ENCODE measurements around the gene CLDN8.

CLDN8 gene

DNA sequence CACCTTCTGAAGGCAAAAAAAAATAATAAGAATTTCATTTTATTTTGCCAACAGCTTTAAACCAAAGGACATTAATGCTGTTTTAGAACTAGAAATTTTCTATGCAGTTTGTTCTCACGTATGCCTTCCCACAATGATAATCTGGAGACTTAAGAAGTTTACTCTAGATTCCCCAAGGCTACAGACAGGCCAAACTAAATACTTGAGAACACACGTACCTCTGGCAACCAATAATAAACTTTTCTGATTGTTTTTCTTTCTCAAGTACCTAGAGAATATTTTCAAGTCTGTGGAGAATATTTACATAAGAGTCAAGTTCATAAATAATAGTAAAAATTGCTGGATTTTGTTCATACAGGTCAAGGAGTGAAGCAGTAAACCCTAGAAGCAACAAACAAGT, 15.9 kb downstream of the CLDN8 start:
- no peak for DNase-seq

DNA sequence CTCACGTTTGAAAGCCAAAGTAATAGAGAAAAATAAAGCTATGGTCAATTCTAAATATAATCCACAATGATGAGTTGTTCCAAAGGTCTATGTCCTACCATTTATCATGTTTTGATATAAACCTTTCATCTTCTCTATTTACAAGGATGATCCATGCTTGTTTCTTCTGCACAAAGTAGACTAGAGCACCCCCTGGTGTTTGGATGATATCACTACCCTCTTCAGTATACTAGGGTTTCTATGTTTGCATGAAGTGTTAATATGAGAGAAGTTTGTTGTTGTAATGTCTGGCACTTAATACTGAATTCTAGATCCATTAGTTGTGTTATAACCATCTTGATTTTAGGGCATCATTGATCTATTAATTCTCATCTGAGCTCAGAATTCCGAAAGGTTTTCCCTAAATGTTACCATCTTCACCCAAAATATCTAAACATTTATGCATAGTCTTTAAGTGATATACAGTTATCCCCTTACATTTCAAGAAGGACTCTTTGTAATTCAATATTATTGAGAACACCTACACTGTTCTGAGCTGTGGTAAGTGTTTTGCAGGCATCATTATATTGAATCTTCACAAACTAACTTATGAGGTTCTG, 21.1 kb downstream of the CLDN8 start:
- DNase-seq, result no peak

DNA sequence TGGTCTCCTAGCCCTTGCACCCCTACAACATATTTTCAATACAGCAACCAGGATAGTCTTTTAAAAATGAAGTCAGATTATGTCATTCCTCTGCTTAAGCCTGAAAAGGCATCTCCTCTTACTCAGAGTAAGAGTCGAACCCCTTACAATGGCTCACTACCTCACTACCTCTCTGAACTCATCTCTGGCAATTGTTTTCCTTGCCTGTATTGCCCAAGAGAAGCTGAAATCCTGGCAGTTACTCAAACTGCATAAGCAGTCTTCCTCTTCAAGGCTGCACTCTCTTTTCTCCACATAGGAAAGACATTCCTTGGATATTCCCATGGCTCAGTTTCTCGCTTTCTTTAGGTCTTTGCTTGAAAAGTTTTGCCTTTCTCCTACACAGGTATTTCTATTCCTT, 22.7 kb downstream of the CLDN8 start:
- no peak for DNase-seq

DNA sequence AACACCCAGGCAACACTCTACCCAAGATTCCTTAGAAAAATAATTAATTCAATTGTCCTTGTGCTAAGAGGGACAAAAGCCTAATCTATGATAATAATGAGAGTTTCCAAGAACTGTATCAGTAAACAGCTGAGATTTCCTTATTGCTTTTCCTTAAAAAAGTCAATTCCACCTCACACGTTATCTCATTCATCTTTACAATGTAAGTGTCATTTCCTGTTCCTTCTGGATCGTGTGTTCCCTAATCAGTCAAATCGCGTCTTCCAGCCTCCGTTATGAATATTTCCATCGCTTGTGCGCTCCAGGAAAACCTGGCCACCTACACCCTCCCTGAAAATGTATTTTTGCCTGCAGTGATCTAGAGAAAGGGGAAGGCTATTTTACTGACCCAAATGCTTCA, 25.3 kb downstream of the CLDN8 start:
- DNase-seq, result no peak

DNA sequence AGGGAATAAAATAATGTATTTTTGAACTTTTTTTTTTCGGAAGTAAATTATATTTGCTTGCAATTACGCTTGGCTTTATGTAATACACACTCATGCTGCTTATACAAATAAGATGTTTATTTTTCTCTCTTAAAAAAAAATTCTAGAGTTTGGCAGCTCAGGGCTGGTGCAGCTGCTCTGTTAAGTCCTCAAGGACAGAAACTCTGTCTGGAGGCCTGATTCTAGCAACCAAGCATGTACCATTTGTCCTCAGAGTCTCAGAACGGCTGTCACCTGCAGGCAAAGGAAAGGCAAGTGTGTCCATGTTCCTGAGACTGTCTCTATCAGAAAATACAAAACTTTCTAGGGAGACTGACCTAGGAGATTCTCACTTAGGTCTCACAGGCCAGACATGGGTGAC, 26.1 kb downstream of the CLDN8 start:
- DNase-seq, result no peak

DNA sequence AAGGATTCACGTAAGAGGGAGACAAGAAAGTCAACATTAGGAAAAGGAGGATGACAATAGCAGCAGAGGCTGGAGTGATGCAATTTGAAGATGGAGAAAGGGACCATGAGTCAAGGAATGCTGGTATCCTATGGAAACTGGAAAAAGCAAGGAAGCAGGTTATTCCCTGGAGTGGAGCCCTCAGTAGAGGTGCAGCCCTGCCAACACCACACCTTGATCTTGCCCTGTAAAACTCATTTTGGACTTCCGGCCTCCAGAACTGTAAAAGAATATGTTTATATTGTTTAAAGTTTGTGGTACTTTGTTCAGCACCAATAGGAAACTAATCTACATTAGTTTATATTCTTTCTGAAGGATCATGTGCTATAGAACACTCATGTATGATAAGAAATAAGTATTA, 29.7 kb downstream of the CLDN8 start:
- no peak for DNase-seq

DNA sequence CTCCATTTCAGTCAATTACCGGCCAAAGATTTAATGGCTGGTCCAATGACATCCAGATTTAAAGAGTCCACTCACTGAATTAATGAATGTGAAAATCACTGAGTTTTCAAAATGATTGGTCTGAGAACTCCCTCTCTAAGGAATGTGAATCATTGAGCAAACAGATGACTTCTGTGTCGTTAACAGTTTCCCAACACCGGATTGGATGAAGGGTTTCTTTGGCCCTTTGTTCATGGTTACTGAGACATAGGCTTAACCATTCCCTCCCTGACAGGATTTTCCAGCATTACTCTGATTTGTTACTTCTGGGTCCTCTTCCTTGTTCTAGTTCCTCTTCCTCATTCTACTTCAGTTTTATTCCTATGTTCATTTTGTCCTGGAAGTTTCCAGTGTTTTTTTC, 47.8 kb downstream of the CLDN8 start:
- no peak for DNase-seq

DNA sequence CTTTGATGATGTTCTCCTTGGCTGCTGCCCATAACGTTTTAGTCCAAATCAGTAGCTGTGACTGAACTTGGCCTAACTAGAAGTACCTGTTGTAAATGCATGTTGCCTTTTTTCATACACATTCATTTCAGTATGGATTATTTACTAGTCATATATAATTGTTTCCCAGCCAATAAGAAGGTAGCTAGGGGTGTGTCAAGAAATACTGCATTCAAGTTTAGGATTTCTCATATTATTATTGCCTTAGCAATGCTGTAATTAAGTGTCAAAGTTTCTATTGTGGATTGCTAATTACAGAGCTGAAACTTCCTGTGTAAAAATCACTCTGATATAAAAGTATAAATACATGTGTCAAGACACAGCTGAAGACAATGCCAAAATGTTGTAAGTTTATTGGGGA, 49.2 kb downstream of the CLDN8 start, which contains the start of gene CLDN17:
CLDN17 (minus strand) TSS at position 101 of the 400 bp plus-strand sequence. CDS start 188 bp downstream, outside the sequence.
- DNase-seq, result no peak

DNA sequence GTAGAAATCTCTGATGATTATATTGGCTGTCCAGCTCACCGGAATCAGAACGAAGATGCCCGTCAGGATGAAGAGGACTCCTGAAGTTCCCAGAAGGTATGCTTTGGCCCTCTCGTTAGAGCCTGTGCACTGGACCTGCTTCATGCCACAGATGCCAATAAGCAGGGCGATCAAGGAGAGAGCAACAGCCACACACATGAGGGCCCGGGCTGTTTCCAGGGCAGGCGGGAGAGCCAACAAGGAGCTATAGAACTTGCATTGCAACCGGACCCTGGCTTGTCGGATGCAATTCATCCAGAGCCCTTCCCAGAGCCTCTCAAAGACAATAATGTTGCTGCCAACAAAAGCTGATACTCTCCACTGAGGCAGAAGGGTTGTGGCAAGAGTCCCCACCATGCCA, 49.7 kb downstream of the CLDN8 start:
- DNase-seq, result no peak

DNA sequence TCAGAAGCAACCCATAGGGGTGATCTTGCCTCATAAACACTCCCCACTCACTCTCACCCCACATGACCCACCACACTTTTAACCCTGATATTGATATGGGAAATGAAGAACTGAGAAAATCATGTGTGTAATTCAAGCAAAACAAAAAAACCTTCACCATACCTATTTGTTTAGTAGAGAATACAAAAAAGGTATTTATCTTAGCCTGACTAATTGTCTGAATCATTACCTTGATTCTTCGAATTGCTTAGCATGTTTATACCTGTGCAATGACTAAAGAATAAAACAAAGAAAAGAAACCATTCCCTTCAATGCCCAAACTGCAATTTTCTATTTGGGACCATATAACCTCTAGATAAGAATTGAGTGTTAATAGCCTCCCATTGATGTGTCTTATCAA, 51.1 kb downstream of the CLDN8 start:
- no peak for DNase-seq
